Type B pancreatic cell (in vitro differentiated cells): ENCODE data around the gene LIMK1. TPM values are rescaled to one million over a fixed set of nuclear protein-coding genes. Genes with fewer than 3 reads are reported as not detected.

Source experiments
- DNase-seq: peaks from one replicate; pipeline ENCODE4 v3.0.0; 2021; ENCODE audit warnings: mixed read lengths; ENCODE audit not compliant: unreplicated experiment; ENCODE audit errors: extremely low spot score
- H3K27ac Mint-ChIP-seq: 2 replicates; pipeline ENCODE4 v1.8.0; 2021; ENCODE audit warnings: mild to moderate bottlenecking, mixed read lengths
- H3K27me3 Mint-ChIP-seq: 2 replicates; pipeline ENCODE4 v1.8.0; 2021; ENCODE audit warnings: mixed read lengths
- H3K36me3 Mint-ChIP-seq: 2 replicates; pipeline ENCODE4 v1.8.0; 2021; ENCODE audit warnings: mixed read lengths
- H3K4me1 Mint-ChIP-seq: one replicate; pipeline ENCODE4 v1.8.0; 2021; ENCODE audit warnings: mixed read lengths; ENCODE audit not compliant: unreplicated experiment
- H3K4me3 Mint-ChIP-seq: 2 replicates; pipeline ENCODE4 v1.8.0; 2021; ENCODE audit warnings: mild to moderate bottlenecking, mixed read lengths
- H3K9me3 Mint-ChIP-seq: 2 replicates; pipeline ENCODE4 v1.8.0; 2021; ENCODE audit warnings: mixed read lengths
- CTCF ChIP-seq: fragments of 200-600 bp; sonication (generic); conservative IDR thresholded peaks from 2 replicates; pipeline ENCODE4 v1.5.0; 2021; ENCODE audit warnings: antibody characterized with exemption, mild to moderate bottlenecking
- total RNA-seq: library from RNA; stranded (reverse); gene quantifications from 2 replicates; pipeline ENCODE4 v1.2.1, GENCODE V29; 2021; ENCODE audit warnings: low replicate concordance

LIMK1 gene
- total RNA-seq, 1 donor from 2014 or later: 46.6 TPM

- no peak for DNase-seq
- H3K4me1 Mint-ChIP-seq: peaks cover 7% of the 10 kb centered on the region
- H3K27ac Mint-ChIP-seq: peak overlapping the region; percentile 13
- H3K4me3 Mint-ChIP-seq: no peak overlapping the region
- no peaks in the 10 kb centered on the region for H3K27me3 Mint-ChIP-seq
- TF ChIP-seq CTCF: no peak
- H3K9me3 Mint-ChIP-seq: no peaks in the 10 kb centered on the region
- H3K36me3 Mint-ChIP-seq: no peaks in the 10 kb centered on the region
Observed at GRCh38 chr7:74149603-74150002, 66.0 kb downstream of the LIMK1 start.

GRCh38 chr7:74153736-74154135, 70.1 kb downstream of the LIMK1 start:
- H3K4me1 Mint-ChIP-seq: peaks cover 7% of the 10 kb centered on the region
- no peaks in the 10 kb centered on the region for H3K27me3 Mint-ChIP-seq
- TF ChIP-seq CTCF: no peak
- H3K36me3 Mint-ChIP-seq: no peaks in the 10 kb centered on the region
- no peak for DNase-seq
- no peak overlapping the region for H3K27ac Mint-ChIP-seq
- no peaks in the 10 kb centered on the region for H3K9me3 Mint-ChIP-seq
- H3K4me3 Mint-ChIP-seq: no peak overlapping the region

GRCh38 chr7:74155810-74156395, 72.3 kb downstream of the LIMK1 start:
- TF ChIP-seq CTCF: no peak
- no peak for DNase-seq
- Mint-ChIP-seq H3K4me3 (no peak overlapping the region), H3K36me3 (no peaks in the 10 kb centered on the region), H3K27ac (no peak overlapping the region), H3K27me3 (no peaks in the 10 kb centered on the region), H3K4me1 (no peaks in the 10 kb centered on the region), H3K9me3 (no peaks in the 10 kb centered on the region)

GRCh38 chr7:74157605-74158004, 74.0 kb downstream of the LIMK1 start:
- no peaks in the 10 kb centered on the region for H3K36me3 Mint-ChIP-seq
- H3K27ac Mint-ChIP-seq: no peak overlapping the region
- DNase-seq: no peak
- no peaks in the 10 kb centered on the region for H3K9me3 Mint-ChIP-seq
- TF ChIP-seq CTCF: no peak
- no peak overlapping the region for H3K4me3 Mint-ChIP-seq
- no peaks in the 10 kb centered on the region for H3K4me1 Mint-ChIP-seq
- no peaks in the 10 kb centered on the region for H3K27me3 Mint-ChIP-seq

GRCh38 chr7:74164985-74165456, 81.4 kb downstream of the LIMK1 start:
- TF ChIP-seq CTCF: peak; percentile 57
- Mint-ChIP-seq H3K27ac (no peak overlapping the region), H3K4me1 (no peaks in the 10 kb centered on the region), H3K9me3 (peaks cover 4% of the 10 kb centered on the region), H3K36me3 (no peaks in the 10 kb centered on the region), H3K27me3 (no peaks in the 10 kb centered on the region), H3K4me3 (no peak overlapping the region)
- DNase-seq: no peak
